Esophagus squamous epithelium (tissue), 4 donors: Measurements from ENCODE around the gene CIDEB.
A peak's percentile ranks its signal among the peaks of the same experiment; 100 is the strongest.

Experiments
- CTCF ChIP-seq, 6 experiments: fragments of 450-650 bp in 4 of 6; fragments of 200-600 bp in 2 of 6; sonication (generic) in 2 of 6; IDR thresholded peaks; one replicate each; pipeline ENCODE4 v1.5.1; 2016 to 2019; ENCODE audit warnings: antibody characterized with exemption in 6 of 6, mild to moderate bottlenecking in 4 of 6, moderate library complexity in 4 of 6
- POLR2A ChIP-seq, 4 donors: fragments of 450-650 bp; IDR thresholded peaks; one replicate each; pipeline ENCODE4 v1.6.1; 2017; ENCODE audit warnings: antibody characterized with exemption in 4 of 4, mild to moderate bottlenecking in 4 of 4, moderate library complexity in 3 of 4

- peak in 2 of 6 experiments; percentile 18 to 30 for TF ChIP-seq CTCF (IDR thresholded peaks at IDR 0.05)
- TF ChIP-seq POLR2A (IDR thresholded peaks at IDR 0.05) = peak in 3 of 4 donors; percentile 73 to 78 (median 78)
Observed at GRCh38 chr14:24299255-24300191, 8.3 kb downstream of the CIDEB start, which contains the start of the genes DHRS1 and NOP9.
